Panc1 (cell line): Measurements from ENCODE around the gene GNAT1.

ENCODE experiments used
- CTCF ChIP-seq: fragments of 450-650 bp; IDR thresholded peaks from 2 replicates; pipeline ENCODE4 v1.5.1; 2017; ENCODE audit warnings: mild to moderate bottlenecking
- POLR2AphosphoS5 ChIP-seq: IDR thresholded peaks from 2 replicates; pipeline ENCODE4 v1.6.1; 2012; ENCODE audit warnings: mild to moderate bottlenecking, low read depth, low read length, moderate library complexity
- TCF7L2 ChIP-seq: IDR thresholded peaks from 2 replicates; pipeline ENCODE4 v1.6.1; 2011; ENCODE audit warnings: mild to moderate bottlenecking, low read depth, low read length, inconsistent platforms
- TF ChIP-seq, protein P1 (sequence below), 2 experiments: IDR thresholded peaks; 2 replicates each; pipeline ENCODE4 v1.6.1; 2011 to 2012; ENCODE audit warnings: low read depth in 2 of 2, control low read depth in 1 of 2, low read length in 1 of 2, mild to moderate bottlenecking in 1 of 2, moderate library complexity in 1 of 2; ENCODE audit not compliant: insufficient read depth in 1 of 2

- no peak for TF ChIP-seq CTCF
- no peak for TF ChIP-seq POLR2AphosphoS5
- TF ChIP-seq, protein P1, sequence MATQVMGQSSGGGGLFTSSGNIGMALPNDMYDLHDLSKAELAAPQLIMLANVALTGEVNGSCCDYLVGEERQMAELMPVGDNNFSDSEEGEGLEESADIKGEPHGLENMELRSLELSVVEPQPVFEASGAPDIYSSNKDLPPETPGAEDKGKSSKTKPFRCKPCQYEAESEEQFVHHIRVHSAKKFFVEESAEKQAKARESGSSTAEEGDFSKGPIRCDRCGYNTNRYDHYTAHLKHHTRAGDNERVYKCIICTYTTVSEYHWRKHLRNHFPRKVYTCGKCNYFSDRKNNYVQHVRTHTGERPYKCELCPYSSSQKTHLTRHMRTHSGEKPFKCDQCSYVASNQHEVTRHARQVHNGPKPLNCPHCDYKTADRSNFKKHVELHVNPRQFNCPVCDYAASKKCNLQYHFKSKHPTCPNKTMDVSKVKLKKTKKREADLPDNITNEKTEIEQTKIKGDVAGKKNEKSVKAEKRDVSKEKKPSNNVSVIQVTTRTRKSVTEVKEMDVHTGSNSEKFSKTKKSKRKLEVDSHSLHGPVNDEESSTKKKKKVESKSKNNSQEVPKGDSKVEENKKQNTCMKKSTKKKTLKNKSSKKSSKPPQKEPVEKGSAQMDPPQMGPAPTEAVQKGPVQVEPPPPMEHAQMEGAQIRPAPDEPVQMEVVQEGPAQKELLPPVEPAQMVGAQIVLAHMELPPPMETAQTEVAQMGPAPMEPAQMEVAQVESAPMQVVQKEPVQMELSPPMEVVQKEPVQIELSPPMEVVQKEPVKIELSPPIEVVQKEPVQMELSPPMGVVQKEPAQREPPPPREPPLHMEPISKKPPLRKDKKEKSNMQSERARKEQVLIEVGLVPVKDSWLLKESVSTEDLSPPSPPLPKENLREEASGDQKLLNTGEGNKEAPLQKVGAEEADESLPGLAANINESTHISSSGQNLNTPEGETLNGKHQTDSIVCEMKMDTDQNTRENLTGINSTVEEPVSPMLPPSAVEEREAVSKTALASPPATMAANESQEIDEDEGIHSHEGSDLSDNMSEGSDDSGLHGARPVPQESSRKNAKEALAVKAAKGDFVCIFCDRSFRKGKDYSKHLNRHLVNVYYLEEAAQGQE (IDR thresholded peaks at IDR 0.05; ENCODE audit: insufficient read depth in 1 of 2, low read depth in 2 of 2, low read length in 1 of 2): no peak
- TF ChIP-seq TCF7L2: no peak
Observed at GRCh38 chr3:50218448-50218847, 27.0 kb downstream of the GNAT1 start.
